ENCODE results near the gene SH3GL1. TPM values are rescaled to one million over a fixed set of nuclear protein-coding genes. Genes with fewer than 3 reads are reported as not detected.

The SH3GL1 gene
- total and polyA plus RNA-seq, 10 donors: 26.1 to 77.4 (median 42.1) TPM

DNA sequence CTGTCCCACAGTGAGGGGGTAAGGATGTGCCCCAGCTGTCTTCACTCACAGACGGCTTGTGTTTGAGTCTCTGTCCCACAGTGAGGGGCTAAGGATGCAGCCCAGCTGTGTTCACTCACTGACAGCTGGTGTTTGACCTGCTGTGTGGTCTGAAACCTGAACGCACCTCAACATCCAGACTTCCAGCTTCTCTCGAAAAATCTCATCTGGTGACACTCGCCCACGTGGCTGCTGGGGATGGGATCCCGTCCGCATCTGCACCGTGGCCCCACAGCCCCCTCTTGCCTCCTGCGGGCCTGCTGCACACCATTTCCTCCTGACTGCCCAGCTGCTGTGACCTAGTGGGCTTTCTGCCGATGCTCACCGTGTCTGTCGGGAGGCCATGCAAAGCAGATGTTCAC, 29.4 kb upstream of the SH3GL1 start:
- Histone ChIP-seq H3K4me1 (peaks cover 2 to 34% (median 24%) of the 10 kb centered on the region in 6 donors), H3K36me3 (peaks cover 0 to 90% (median 20%) of the 10 kb centered on the region in 6 donors), H3K9me3 (no peaks in the 10 kb centered on the region), H3K27ac (no peak overlapping the region), H3K27me3 (replicated peaks in 1 of 7) (no peaks in the 10 kb centered on the region), H3K4me3 (no peak overlapping the region)
- intact Hi-C loops (cut with DNase I; ENCODE audit: low total_unique reads): no loop called here
- DNase-seq: no peak
- 82 to 93% (median 86%) methylated on average over 12 of the region's 12 CpGs for WGBS, 5 donors
- TF ChIP-seq CTCF (IDR thresholded peaks at IDR 0.05 in 8 of 11, conservative IDR thresholded peaks at IDR 0.05 in 3 of 11) (no peak), POLR2AphosphoS5 (IDR thresholded peaks at IDR 0.05) (no peak), POLR2A (IDR thresholded peaks at IDR 0.05) (no peak)

DNA sequence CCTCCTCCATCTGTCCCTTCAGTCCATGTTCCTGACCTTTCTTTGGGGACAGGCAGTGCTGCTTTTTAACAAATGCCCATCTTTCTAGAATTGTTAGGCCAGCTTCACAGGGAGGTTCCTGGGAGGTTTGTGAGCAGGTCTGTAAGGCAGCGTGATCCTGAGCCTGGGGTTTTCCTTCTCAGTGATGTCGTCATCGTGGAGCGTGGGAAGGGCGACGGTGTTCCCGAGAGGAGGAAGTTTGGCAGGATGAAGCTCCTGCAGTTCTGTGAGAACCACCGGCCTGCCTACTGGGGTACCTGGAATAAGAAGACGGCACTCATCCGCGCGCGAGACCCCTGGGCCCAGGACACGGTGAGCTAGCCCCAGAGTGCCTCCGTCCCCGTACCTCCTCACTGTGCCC, 28.9 kb upstream of the SH3GL1 start:
- TF ChIP-seq POLR2AphosphoS5 (IDR thresholded peaks at IDR 0.05) (no peak), POLR2A (IDR thresholded peaks at IDR 0.05) (no peak), CTCF (IDR thresholded peaks at IDR 0.05 in 8 of 11, conservative IDR thresholded peaks at IDR 0.05 in 3 of 11) (no peak)
- H3K9me3 ChIP-seq: no peaks in the 10 kb centered on the region
- DNase-seq: no peak
- H3K27ac ChIP-seq: no peak overlapping the region
- H3K36me3 ChIP-seq: peaks cover 0 to 90% (median 18%) of the 10 kb centered on the region in 6 donors
- no peaks in the 10 kb centered on the region for H3K27me3 ChIP-seq (replicated peaks in 1 of 7)
- intact Hi-C loops (cut with DNase I; ENCODE audit: low total_unique reads): no loop called here
- H3K4me1 ChIP-seq: peaks cover 2 to 34% (median 24%) of the 10 kb centered on the region in 6 donors
- WGBS, 5 donors: 88 to 94% (median 91%) methylated on average over 16 of the region's 16 CpGs
- no peak overlapping the region for H3K4me3 ChIP-seq

DNA sequence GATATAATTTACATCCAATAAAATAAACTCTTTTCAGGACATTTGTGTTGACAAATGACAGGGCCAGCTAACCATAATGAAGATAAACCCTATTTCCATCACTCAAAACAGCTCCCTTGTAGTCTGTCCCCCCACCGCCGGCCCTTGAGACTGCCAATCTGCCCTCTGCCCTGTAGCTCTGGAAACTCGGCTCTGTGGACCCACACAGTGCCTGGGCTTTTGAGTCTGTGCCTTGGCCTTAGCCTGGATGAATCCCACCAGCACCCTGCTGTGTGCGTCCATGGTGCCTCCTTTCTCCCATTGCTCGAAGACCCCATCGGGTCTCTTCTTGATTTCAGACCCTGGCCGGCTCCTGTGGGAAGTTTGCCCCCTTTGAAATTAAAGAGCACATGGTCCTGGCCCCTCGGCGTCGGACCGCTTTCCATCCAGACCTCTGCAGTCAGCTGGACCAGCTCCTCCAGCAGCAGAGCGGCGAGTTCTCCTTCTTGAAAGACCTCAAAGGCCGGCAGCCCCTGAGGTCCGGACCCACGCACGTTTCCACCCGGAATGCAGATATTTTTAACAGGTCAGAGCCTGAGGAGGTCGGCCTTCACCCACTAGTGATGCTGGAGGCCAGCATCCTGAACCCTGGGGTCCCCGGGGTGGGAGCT, 28.1 kb upstream of the SH3GL1 start:
- Histone ChIP-seq H3K9me3 (no peaks in the 10 kb centered on the region), H3K4me1 (peaks cover 2 to 34% (median 24%) of the 10 kb centered on the region in 6 donors), H3K4me3 (no peak overlapping the region), H3K36me3 (peaks cover 0 to 90% (median 19%) of the 10 kb centered on the region in 6 donors), H3K27ac (no peak overlapping the region), H3K27me3 (replicated peaks in 1 of 7) (no peaks in the 10 kb centered on the region)
- WGBS, 5 donors: 93 to 97% (median 95%) methylated on average over 18 to 20 of the region's 20 CpGs
- TF ChIP-seq POLR2AphosphoS5 (IDR thresholded peaks at IDR 0.05) (no peak), POLR2A (IDR thresholded peaks at IDR 0.05) (no peak), CTCF (IDR thresholded peaks at IDR 0.05 in 8 of 11, conservative IDR thresholded peaks at IDR 0.05 in 3 of 11) (no peak)
- intact Hi-C loops (cut with DNase I; ENCODE audit: low total_unique reads): no loop called here
- no peak for DNase-seq

- no peaks in the 10 kb centered on the region for H3K27me3 ChIP-seq (replicated peaks in 1 of 7)
- peaks cover 0 to 89% (median 20%) of the 10 kb centered on the region in 6 donors for H3K36me3 ChIP-seq
- TF ChIP-seq POLR2AphosphoS5 (IDR thresholded peaks at IDR 0.05) (no peak), POLR2A (IDR thresholded peaks at IDR 0.05) (no peak), CTCF (IDR thresholded peaks at IDR 0.05 in 8 of 11, conservative IDR thresholded peaks at IDR 0.05 in 3 of 11) (no peak)
- H3K4me1 ChIP-seq: peaks cover 0 to 9% (median 2%) of the 10 kb centered on the region in 6 donors
- DNase-seq: no peak
- no peak overlapping the region for H3K27ac ChIP-seq
- no peaks in the 10 kb centered on the region for H3K9me3 ChIP-seq
- WGBS, 5 donors: 93 to 97% (median 95%) methylated on average over 6 of the region's 6 CpGs
- H3K4me3 ChIP-seq: no peak overlapping the region
- intact Hi-C loops (cut with DNase I; ENCODE audit: low total_unique reads): no loop called here
Measured at GRCh38 chr19:4425537-4425936, 25.2 kb upstream of the SH3GL1 start.

Data from spleen (tissue), 11 donors.